Thymus (tissue), 11 donors: ENCODE measurements around the gene ASPG. TPM values are rescaled to one million over a fixed set of nuclear protein-coding genes. Genes with fewer than 3 reads are reported as not detected.

ENCODE experiments used
- DNase-seq, 9 donors: peaks; one replicate each; pipeline ENCODE4 v3.0.0-alpha.2; 2013; ENCODE audit warnings: low spot score in 9 of 9, low read depth in 6 of 9, missing footprints in 1 of 9
- H3K27ac ChIP-seq, 2 donors: one replicate each; pipeline ENCODE4 v1.5.1; 2013; ENCODE audit warnings: control low read depth in 1 of 2, low read depth in 1 of 2, low read length in 1 of 2, mild to moderate bottlenecking in 1 of 2, moderate library complexity in 1 of 2
- H3K27me3 ChIP-seq, 2 donors: one replicate each; pipeline ENCODE4 v1.5.1; 2013; ENCODE audit warnings: low read length in 1 of 2; ENCODE audit not compliant: control insufficient read depth in 2 of 2, insufficient read depth in 1 of 2
- H3K36me3 ChIP-seq, 2 donors: one replicate each; pipeline ENCODE4 v1.5.1; 2013; ENCODE audit warnings: low read length in 1 of 2, mild to moderate bottlenecking in 1 of 2, moderate library complexity in 1 of 2; ENCODE audit not compliant: control insufficient read depth in 2 of 2, insufficient read depth in 2 of 2
- H3K4me1 ChIP-seq, 2 donors: one replicate each; pipeline ENCODE4 v1.5.1; 2013; ENCODE audit warnings: low read length in 2 of 2; ENCODE audit not compliant: control insufficient read depth in 2 of 2, insufficient read depth in 2 of 2
- H3K4me3 ChIP-seq, 2 donors: one replicate each; pipeline ENCODE4 v1.5.1; 2013; ENCODE audit warnings: low read length in 2 of 2, control low read depth in 1 of 2, mild to moderate bottlenecking in 1 of 2
- H3K9me3 ChIP-seq, 2 donors: one replicate each; pipeline ENCODE4 v1.5.1; 2013; ENCODE audit warnings: low read length in 1 of 2, mild to moderate bottlenecking in 1 of 2; ENCODE audit not compliant: control insufficient read depth in 2 of 2, insufficient read depth in 1 of 2
- WGBS: extraction: QIAGEN DNeasy Blood & Tissue Kit; methylation state at CpG from one replicate; pipeline ENCODE4 v1.1.7; 2013; 5-methylcytosine and 5-hydroxymethylcytosine counted together
- polyA plus RNA-seq: library from polyadenylated mRNA; stranded (reverse); fragments of 200-250 nt; gene quantifications from one replicate; pipeline ENCODE4 v1.2.3, GENCODE V29; 2013
- total RNA-seq: library from RNA; stranded (reverse); fragments of 120-200 nt; gene quantifications from one replicate; pipeline ENCODE4 v1.2.4, GENCODE V29; 2013
- donor health status: healthy.

ASPG gene
- total and polyA plus RNA-seq, 2 donors, result 0.24 to 5.5 TPM

- H3K36me3 ChIP-seq, result no peaks in the 10 kb centered on the region
- peaks cover 0 to 4% of the 10 kb centered on the region in 2 donors for H3K4me1 ChIP-seq
- WGBS, result 89% methylated on average over 23 of the region's 23 CpGs
- peaks cover 30 to 42% of the 10 kb centered on the region in 2 donors for H3K27me3 ChIP-seq
- no peak overlapping the region for H3K4me3 ChIP-seq
- no peak overlapping the region for H3K27ac ChIP-seq
- DNase-seq, result no peak
- H3K9me3 ChIP-seq, result no peaks in the 10 kb centered on the region
These were observed 28.3 kb downstream of the ASPG start for GRCh38 chr14:104113631-104114420.

- Histone ChIP-seq H3K27me3 (peaks cover 30 to 50% of the 10 kb centered on the region in 2 donors), H3K36me3 (no peaks in the 10 kb centered on the region), H3K4me3 (no peak overlapping the region), H3K27ac (no peak overlapping the region), H3K4me1 (peaks cover 0 to 4% of the 10 kb centered on the region in 2 donors), H3K9me3 (no peaks in the 10 kb centered on the region)
- 88% methylated on average over 26 of the region's 26 CpGs for WGBS
- no peak for DNase-seq
These were observed 29.1 kb downstream of the ASPG start for GRCh38 chr14:104114421-104115130.

GRCh38 chr14:104115131-104115600 is 29.7 kb downstream of the ASPG start:
- Histone ChIP-seq H3K27ac (no peak overlapping the region), H3K4me1 (peaks cover 0 to 4% of the 10 kb centered on the region in 2 donors), H3K36me3 (no peaks in the 10 kb centered on the region), H3K27me3 (peaks cover 33 to 55% of the 10 kb centered on the region in 2 donors), H3K9me3 (no peaks in the 10 kb centered on the region), H3K4me3 (no peak overlapping the region)
- WGBS, result 78% methylated on average over 11 of the region's 11 CpGs
- DNase-seq, result no peak

GRCh38 chr14:104115691-104116287 is 30.3 kb downstream of the ASPG start:
- Histone ChIP-seq H3K27me3 (peaks cover 33 to 59% of the 10 kb centered on the region in 2 donors), H3K36me3 (no peaks in the 10 kb centered on the region), H3K4me1 (peaks cover 0 to 4% of the 10 kb centered on the region in 2 donors), H3K9me3 (no peaks in the 10 kb centered on the region), H3K27ac (no peak overlapping the region), H3K4me3 (no peak overlapping the region)
- 90% methylated on average over 9 of the region's 9 CpGs for WGBS
- no peak for DNase-seq

- no peak for DNase-seq
- Histone ChIP-seq H3K36me3 (no peaks in the 10 kb centered on the region), H3K9me3 (no peaks in the 10 kb centered on the region), H3K27me3 (peaks cover 33 to 63% of the 10 kb centered on the region in 2 donors), H3K4me1 (peaks cover 0 to 4% of the 10 kb centered on the region in 2 donors), H3K4me3 (peak overlapping the region in 1 of 2 donors; percentile 38), H3K27ac (no peak overlapping the region)
- WGBS, result 8% methylated on average over 19 of the region's 19 CpGs
These were observed 30.8 kb downstream of the ASPG start for GRCh38 chr14:104116288-104116755.

GRCh38 chr14:104116756-104117340 is 31.3 kb downstream of the ASPG start:
- H3K27ac ChIP-seq, result no peak overlapping the region
- H3K4me1 ChIP-seq, result peaks cover 0 to 4% of the 10 kb centered on the region in 2 donors
- WGBS, result 2% methylated on average over 83 of the region's 83 CpGs
- no peak for DNase-seq
- H3K9me3 ChIP-seq, result no peaks in the 10 kb centered on the region
- no peaks in the 10 kb centered on the region for H3K36me3 ChIP-seq
- peak overlapping the region in 1 of 2 donors; percentile 38 for H3K4me3 ChIP-seq
- peaks cover 33 to 63% of the 10 kb centered on the region in 2 donors for H3K27me3 ChIP-seq

GRCh38 chr14:104117341-104118005 is 32.0 kb downstream of the ASPG start:
- 15% methylated on average over 71 of the region's 71 CpGs for WGBS
- no peak for DNase-seq

GRCh38 chr14:104118006-104118844 is 32.7 kb downstream of the ASPG start:
- Histone ChIP-seq H3K27ac (no peak overlapping the region), H3K27me3 (peaks cover 33 to 63% of the 10 kb centered on the region in 2 donors), H3K9me3 (no peaks in the 10 kb centered on the region), H3K36me3 (no peaks in the 10 kb centered on the region), H3K4me1 (peaks cover 0 to 4% of the 10 kb centered on the region in 2 donors), H3K4me3 (no peak overlapping the region)
- DNase-seq, result no peak
- WGBS, result 69% methylated on average over 30 of the region's 30 CpGs

More at GRCh38 chr14:104117341-104118005, 32.0 kb downstream of the ASPG start:
- H3K27ac ChIP-seq, result no peak overlapping the region
- H3K9me3 ChIP-seq, result no peaks in the 10 kb centered on the region
- H3K4me3 ChIP-seq, result no peak overlapping the region
- H3K36me3 ChIP-seq, result no peaks in the 10 kb centered on the region
- peaks cover 0 to 4% of the 10 kb centered on the region in 2 donors for H3K4me1 ChIP-seq
- peaks cover 33 to 63% of the 10 kb centered on the region in 2 donors for H3K27me3 ChIP-seq
